Measurements from ENCODE around the gene PFDN2.

DNA sequence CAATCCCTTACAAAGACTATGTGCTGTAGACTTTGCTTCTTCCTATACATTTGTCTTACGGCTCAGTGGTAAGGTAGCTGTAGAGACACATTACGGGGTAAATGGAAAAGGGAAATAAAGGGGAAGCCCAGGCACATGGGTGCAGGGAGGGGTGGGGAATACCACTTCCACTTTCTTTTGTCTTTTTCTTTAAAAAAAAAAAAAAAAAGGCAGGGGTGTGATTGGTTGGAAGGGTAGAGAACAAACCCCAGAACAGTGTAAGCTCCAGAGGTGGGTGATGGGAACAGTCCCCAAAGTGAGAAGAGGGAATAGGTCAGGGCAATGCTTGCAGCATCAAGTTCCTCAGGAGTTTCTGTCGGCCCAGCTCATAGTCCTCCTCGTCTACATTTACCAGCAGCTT is 4.0 kb upstream of the PFDN2 start:
- TF ChIP-seq, protein P1, sequence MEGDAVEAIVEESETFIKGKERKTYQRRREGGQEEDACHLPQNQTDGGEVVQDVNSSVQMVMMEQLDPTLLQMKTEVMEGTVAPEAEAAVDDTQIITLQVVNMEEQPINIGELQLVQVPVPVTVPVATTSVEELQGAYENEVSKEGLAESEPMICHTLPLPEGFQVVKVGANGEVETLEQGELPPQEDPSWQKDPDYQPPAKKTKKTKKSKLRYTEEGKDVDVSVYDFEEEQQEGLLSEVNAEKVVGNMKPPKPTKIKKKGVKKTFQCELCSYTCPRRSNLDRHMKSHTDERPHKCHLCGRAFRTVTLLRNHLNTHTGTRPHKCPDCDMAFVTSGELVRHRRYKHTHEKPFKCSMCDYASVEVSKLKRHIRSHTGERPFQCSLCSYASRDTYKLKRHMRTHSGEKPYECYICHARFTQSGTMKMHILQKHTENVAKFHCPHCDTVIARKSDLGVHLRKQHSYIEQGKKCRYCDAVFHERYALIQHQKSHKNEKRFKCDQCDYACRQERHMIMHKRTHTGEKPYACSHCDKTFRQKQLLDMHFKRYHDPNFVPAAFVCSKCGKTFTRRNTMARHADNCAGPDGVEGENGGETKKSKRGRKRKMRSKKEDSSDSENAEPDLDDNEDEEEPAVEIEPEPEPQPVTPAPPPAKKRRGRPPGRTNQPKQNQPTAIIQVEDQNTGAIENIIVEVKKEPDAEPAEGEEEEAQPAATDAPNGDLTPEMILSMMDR (IDR thresholded peaks at IDR 0.05), result no peak
- TF ChIP-seq REST (IDR thresholded peaks at IDR 0.05; ENCODE audit: insufficient read depth in 1 of 2, low read depth in 2 of 2, low read length in 1 of 2), result no peak
